ENCODE measurements around the gene BBS7.

BBS7 gene

DNA sequence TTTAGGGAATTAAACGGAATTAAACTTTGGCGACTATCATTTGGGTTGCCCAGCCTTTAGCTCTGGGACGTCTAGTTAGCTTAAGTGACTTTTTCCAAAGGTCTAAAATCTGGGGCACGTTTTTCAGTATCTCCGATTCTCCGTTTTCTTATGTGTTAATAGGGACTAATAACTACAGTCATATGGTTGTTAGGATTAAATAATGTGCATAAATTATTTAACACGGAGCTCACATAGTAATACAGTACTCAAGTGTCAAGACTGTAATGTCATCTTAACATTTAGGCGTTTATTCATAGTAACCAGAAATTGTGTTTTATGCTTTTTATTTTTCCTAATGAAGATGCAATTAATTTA, 46.1 kb downstream of the BBS7 start:
- DNase-seq: no peak

GRCh38 chr4:121823505-121824170, 46.6 kb downstream of the BBS7 start, which contains the start of gene CCNA2:
Gene CCNA2, minus strand, starts transcription at chr4:121823883. Its CDS starts 255 bp downstream, at chr4:121823628.
- peak; percentile 99 for DNase-seq

DNA sequence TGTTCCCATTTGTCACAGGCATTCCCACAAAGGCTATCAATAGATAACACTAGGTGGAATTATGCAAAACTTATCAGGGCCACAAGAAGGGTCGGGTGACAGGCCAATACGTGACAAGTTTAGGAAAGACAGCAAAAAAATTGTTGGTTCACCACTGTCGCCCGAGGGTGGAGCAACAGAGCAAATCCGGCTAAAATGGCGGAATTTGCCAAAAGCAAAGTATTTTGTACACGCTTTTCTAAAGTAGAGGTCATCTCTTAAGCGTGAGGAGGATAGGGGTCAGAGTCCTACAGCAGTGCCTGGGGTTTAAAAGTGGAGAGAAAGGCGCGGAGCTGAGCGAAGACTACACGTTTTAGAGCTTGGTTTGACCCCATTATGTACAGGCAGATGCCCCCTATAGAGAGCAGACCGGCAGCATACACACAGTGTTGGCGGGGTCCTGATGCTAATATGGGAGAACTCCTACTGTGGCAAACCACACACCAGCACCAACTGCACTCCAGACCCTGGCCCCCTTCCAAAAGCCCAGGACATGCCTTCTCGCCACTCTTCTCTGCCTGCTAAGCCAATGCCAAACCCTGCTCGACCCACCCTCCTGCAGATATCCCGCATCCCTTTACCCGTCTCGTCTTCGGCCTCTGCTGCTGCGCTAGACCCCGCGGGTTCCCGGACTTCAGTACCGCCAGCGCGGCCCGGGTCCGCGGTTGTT, 47.3 kb downstream of the BBS7 start:
- peak; percentile 56 for DNase-seq

- DNase-seq: no peak
These were observed 48.2 kb downstream of the BBS7 start for GRCh38 chr4:121822047-121822446.

DNA sequence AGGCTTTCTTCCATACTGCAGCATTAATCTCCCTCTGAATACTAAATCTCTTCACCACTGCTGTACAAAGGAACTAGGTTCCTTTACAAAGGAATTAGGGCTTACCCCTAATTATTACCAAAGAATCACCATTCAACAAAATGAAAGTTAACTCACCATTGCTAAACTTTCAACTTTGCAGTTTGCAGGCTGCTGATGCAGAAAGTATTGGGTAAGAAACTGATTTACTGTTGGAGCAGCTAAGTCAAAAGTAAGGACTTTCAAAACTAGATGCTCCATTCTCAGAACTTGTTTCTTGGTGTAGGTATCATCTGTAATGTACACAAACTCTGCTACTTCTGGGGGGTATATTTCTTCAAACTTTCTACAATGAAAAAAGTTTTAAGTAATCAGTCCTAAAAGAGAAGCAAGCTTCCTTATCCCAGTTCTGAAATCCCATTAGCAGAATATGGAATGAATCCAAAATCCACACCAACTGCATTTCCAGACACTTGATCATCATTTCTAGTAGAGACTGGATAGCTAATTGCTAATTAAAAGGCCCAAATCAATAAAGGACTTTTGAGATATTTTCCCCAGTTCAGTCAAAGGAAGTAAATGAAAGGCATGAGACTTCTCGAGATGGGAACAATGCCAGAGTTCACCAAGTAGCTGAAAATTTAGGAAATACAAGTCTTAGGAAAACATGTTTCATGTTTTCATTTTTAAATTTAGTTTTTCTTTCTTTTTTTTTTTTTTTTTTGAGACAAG, 50.9 kb downstream of the BBS7 start:
- DNase-seq: no peak

GRCh38 chr4:121818215-121818614, 52.1 kb downstream of the BBS7 start:
- no peak for DNase-seq

- no peak for DNase-seq
These were observed 52.6 kb downstream of the BBS7 start for GRCh38 chr4:121817701-121818100.

DNA sequence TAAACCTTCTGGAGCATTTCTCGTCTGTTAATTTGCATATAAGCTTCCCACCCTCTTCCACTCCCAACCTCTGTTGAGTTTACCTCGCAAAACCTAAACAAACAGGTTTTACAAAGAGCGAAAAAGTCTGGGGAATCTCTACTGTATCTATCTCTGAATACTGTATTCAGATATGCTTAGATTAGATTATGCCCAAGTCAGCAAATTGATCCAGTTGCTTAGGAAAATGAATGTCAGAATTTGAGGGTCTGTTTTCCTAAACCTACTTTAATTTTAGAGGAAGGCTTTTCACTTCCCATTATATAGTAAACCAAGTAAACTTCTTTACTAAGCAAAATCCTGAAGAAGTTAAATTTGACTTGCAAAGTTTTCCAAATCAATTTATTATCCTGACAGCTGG, 53.3 kb downstream of the BBS7 start:
- no peak for DNase-seq

GRCh38 chr4:121814756-121815155, 55.5 kb downstream of the BBS7 start:
- no peak for DNase-seq

GRCh38 chr4:121811122-121811521, 59.2 kb downstream of the BBS7 start:
- DNase-seq: no peak

GRCh38 chr4:121806411-121806810, 63.9 kb downstream of the BBS7 start:
- DNase-seq: no peak

DNA sequence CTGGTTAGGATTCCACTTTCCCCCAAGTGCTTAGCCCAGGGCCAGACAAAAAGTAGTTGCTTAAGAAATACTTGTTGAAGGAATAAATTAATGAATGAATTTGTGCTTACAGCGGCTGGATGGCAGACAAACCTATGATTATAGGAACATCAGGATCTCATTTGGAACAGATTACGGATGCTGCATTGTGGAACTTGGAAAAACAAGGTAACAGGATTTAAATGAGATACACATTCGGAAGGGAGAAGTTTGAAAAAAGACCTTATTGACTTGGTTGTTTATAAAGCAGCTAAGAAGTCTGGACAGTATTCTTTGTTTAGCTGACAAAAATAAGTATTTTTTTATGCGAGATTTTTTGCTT, 68.6 kb downstream of the BBS7 start:
- DNase-seq: no peak

DNA sequence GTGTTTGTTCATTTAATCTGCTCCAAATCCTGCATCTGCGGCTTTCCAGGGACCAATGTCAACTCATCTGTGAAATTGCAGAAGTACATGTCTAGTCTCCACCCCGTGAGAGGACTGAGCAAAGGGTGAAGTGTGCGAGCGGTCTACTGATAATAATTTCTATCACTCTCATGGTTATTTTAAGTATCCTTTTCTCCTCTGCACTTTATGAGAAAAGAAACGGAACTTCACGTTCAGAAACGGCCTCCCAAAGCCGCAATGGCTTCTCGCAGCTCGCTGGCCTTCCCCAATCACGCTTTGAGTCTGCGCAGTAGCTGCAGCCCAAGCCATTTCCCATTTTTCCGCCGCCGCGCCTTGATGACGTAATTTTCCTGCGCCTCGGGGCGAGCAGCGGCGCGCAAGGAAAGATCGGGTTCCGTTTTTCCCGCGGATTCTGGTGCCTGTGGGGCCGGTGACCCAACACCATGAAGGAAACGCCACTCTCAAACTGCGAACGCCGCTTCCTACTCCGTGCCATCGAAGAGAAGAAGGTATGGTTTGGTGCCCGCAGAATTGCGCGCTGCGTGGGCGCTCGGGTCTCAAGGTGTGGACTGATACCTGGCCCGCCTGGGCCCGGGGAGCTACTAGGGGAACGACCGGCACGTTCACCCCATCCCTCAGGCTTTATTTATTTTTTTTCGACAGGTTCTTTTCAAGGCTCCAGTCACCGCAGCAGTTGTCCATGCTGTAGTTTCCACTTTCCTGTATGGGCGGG, 69.1 kb downstream of the BBS7 start, which contains the start of gene EXOSC9:
EXOSC9 (plus strand) TSS at position 363 of the 754 bp plus-strand sequence; CDS start at position 465, 102 bp downstream.
- DNase-seq: peak; percentile 99

- no peak for DNase-seq
These were observed 69.7 kb downstream of the BBS7 start for GRCh38 chr4:121800638-121800960.

- DNase-seq: no peak
These were observed 70.3 kb downstream of the BBS7 start for GRCh38 chr4:121799867-121800501.

- DNase-seq: no peak
These were observed 71.0 kb downstream of the BBS7 start for GRCh38 chr4:121799208-121799823.

- DNase-seq: no peak
These were observed 74.0 kb downstream of the BBS7 start for GRCh38 chr4:121796283-121796682.

DNA sequence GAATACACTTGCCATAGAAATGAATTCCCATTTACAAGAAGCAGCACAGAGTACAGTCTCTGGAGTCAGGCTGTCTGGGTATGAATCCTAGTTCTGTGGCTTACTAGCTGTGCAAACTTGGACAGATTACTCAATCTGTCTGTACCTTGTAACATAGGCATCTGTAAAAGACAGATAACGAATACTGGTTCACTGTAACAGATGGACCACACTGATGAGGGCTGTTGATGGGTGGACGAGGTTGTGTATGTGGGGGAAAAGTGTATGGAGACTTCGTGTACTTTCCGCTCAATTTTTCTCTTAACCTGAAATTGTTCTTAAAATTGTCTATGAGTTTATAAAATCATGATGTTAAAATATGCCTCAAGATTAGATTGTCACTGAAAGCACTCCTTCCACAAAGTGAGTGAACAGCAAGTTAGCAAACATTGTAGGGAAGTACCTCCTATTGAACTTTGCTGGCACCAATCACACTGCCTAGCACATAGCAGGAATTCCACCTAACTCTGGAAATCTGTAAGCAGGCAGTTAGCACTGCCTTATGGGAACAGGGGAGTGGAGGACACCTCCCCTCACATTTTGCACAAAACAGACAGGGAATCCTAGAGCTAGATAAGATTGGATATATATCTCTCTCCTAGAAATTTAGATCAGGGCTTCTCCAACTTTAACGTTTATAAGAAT, 75.6 kb downstream of the BBS7 start:
- DNase-seq: no peak

- no peak for DNase-seq
These were observed 77.3 kb downstream of the BBS7 start for GRCh38 chr4:121792966-121793365.

GRCh38 chr4:121791481-121791880, 78.8 kb downstream of the BBS7 start:
- no peak for DNase-seq

DNA sequence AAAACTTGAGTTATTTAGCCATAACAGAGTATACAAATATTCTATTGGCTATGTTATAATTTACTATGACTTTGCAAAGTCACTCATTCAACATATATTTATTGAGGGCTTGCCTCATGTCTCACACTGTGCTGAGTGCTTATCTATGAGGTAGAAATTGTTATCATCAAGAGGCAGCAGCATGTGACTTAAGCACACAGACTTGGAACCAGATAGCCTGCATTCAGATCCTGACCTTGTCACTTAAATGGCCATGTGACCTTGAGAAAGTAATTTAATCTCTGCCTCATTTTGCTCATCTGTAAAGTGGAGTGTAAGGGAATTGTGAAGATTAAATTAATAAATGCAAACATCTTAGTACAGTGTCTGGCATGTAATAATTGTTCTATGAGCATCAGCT, 79.3 kb downstream of the BBS7 start:
- DNase-seq: no peak
